Activated naive CD8-positive, alpha-beta T cell treated with anti-CD3 and anti-CD28 coated beads for 36 hours (primary cell): ENCODE data around the gene MINK1. TPM values are rescaled to one million over a fixed set of nuclear protein-coding genes. Genes with fewer than 3 reads are reported as not detected.

Source experiments
- DNase-seq: peaks from one replicate; pipeline ENCODE4 v3.0.0; 2021
- H3K27ac Mint-ChIP-seq: one replicate; pipeline ENCODE4 v1.8.0; 2022; ENCODE audit warnings: mild to moderate bottlenecking, moderate library complexity, mixed read lengths
- H3K27me3 Mint-ChIP-seq: one replicate; pipeline ENCODE4 v1.8.0; 2022; ENCODE audit warnings: mild to moderate bottlenecking, mixed read lengths
- H3K36me3 Mint-ChIP-seq: one replicate; pipeline ENCODE4 v1.8.0; 2021; ENCODE audit warnings: mild to moderate bottlenecking, mixed read lengths
- H3K4me1 Mint-ChIP-seq: one replicate; pipeline ENCODE4 v1.8.0; 2021; ENCODE audit warnings: mixed read lengths
- H3K4me3 Mint-ChIP-seq: one replicate; pipeline ENCODE4 v1.8.0; 2022; ENCODE audit warnings: mild to moderate bottlenecking, moderate library complexity, mixed read lengths
- H3K9me3 Mint-ChIP-seq: one replicate; pipeline ENCODE4 v1.8.0; 2022; ENCODE audit warnings: mixed read lengths
- total RNA-seq, 2 experiments: library from RNA; stranded (reverse); gene quantifications; one replicate each; pipeline ENCODE4 v1.2.3, GENCODE V29; 2021

MINK1 gene
- total RNA-seq, 2 experiments from 2014 or later, result 34.7 to 37.7 TPM

GRCh38 chr17:4893721-4894560 lies 60.8 kb downstream of the MINK1 start:
- no peak for DNase-seq
- Mint-ChIP-seq H3K27me3 (no peaks in the 10 kb centered on the region), H3K4me3 (no peak overlapping the region), H3K36me3 (peaks cover 5% of the 10 kb centered on the region), H3K4me1 (peaks cover 3% of the 10 kb centered on the region), H3K27ac (no peak overlapping the region), H3K9me3 (no peaks in the 10 kb centered on the region)

- H3K4me1 Mint-ChIP-seq, result peaks cover 9% of the 10 kb centered on the region
- no peaks in the 10 kb centered on the region for H3K27me3 Mint-ChIP-seq
- no peak overlapping the region for H3K27ac Mint-ChIP-seq
- DNase-seq, result no peak
- H3K9me3 Mint-ChIP-seq, result no peaks in the 10 kb centered on the region
- peaks cover 5% of the 10 kb centered on the region for H3K36me3 Mint-ChIP-seq
- no peak overlapping the region for H3K4me3 Mint-ChIP-seq
These were observed 62.0 kb downstream of the MINK1 start for GRCh38 chr17:4895121-4895520.

GRCh38 chr17:4895657-4896331 lies 62.7 kb downstream of the MINK1 start:
- DNase-seq, result no peak
- Mint-ChIP-seq H3K36me3 (peaks cover 4% of the 10 kb centered on the region), H3K4me1 (peaks cover 11% of the 10 kb centered on the region), H3K4me3 (no peak overlapping the region), H3K27ac (no peak overlapping the region), H3K9me3 (no peaks in the 10 kb centered on the region), H3K27me3 (no peaks in the 10 kb centered on the region)

GRCh38 chr17:4896332-4897197 lies 63.4 kb downstream of the MINK1 start:
- no peak for DNase-seq
- no peak overlapping the region for H3K4me3 Mint-ChIP-seq
- no peaks in the 10 kb centered on the region for H3K27me3 Mint-ChIP-seq
- H3K36me3 Mint-ChIP-seq, result peaks cover 12% of the 10 kb centered on the region
- H3K4me1 Mint-ChIP-seq, result peaks cover 12% of the 10 kb centered on the region
- H3K9me3 Mint-ChIP-seq, result no peaks in the 10 kb centered on the region
- H3K27ac Mint-ChIP-seq, result no peak overlapping the region

- Mint-ChIP-seq H3K4me1 (peaks cover 14% of the 10 kb centered on the region), H3K27me3 (no peaks in the 10 kb centered on the region), H3K9me3 (no peaks in the 10 kb centered on the region), H3K36me3 (peaks cover 12% of the 10 kb centered on the region), H3K27ac (no peak overlapping the region), H3K4me3 (no peak overlapping the region)
- no peak for DNase-seq
These were observed 64.1 kb downstream of the MINK1 start for GRCh38 chr17:4897198-4897687.

GRCh38 chr17:4897785-4898184 lies 64.6 kb downstream of the MINK1 start:
- H3K4me3 Mint-ChIP-seq, result no peak overlapping the region
- no peaks in the 10 kb centered on the region for H3K9me3 Mint-ChIP-seq
- no peaks in the 10 kb centered on the region for H3K27me3 Mint-ChIP-seq

GRCh38 chr17:4898351-4898750 lies 65.2 kb downstream of the MINK1 start:
- DNase-seq, result no peak
- H3K4me1 Mint-ChIP-seq, result peaks cover 25% of the 10 kb centered on the region
- H3K27ac Mint-ChIP-seq, result no peak overlapping the region
- H3K9me3 Mint-ChIP-seq, result no peaks in the 10 kb centered on the region
- H3K27me3 Mint-ChIP-seq, result no peaks in the 10 kb centered on the region
- H3K36me3 Mint-ChIP-seq, result peaks cover 12% of the 10 kb centered on the region
- peak overlapping the region; percentile 53 for H3K4me3 Mint-ChIP-seq

More at GRCh38 chr17:4897785-4898184, 64.6 kb downstream of the MINK1 start:
- H3K4me1 Mint-ChIP-seq, result peaks cover 19% of the 10 kb centered on the region
- DNase-seq, result no peak
- H3K36me3 Mint-ChIP-seq, result peaks cover 12% of the 10 kb centered on the region
- H3K27ac Mint-ChIP-seq, result no peak overlapping the region

- no peaks in the 10 kb centered on the region for H3K9me3 Mint-ChIP-seq
- H3K4me1 Mint-ChIP-seq, result peaks cover 29% of the 10 kb centered on the region
- H3K36me3 Mint-ChIP-seq, result peaks cover 12% of the 10 kb centered on the region
- DNase-seq, result peak; percentile 21
- peak overlapping the region; percentile 53 for H3K4me3 Mint-ChIP-seq
- H3K27me3 Mint-ChIP-seq, result no peaks in the 10 kb centered on the region
- no peak overlapping the region for H3K27ac Mint-ChIP-seq
These were observed 65.8 kb downstream of the MINK1 start for GRCh38 chr17:4898927-4899326.

- Mint-ChIP-seq H3K9me3 (no peaks in the 10 kb centered on the region), H3K27me3 (no peaks in the 10 kb centered on the region), H3K36me3 (peaks cover 12% of the 10 kb centered on the region), H3K4me1 (peaks cover 31% of the 10 kb centered on the region), H3K4me3 (peak within 1 kb of the TSS; percentile 87), H3K27ac (peak within 1 kb of the TSS; percentile 93)
- peak; percentile 97 for DNase-seq
These were observed 66.4 kb downstream of the MINK1 start, which contains the start of gene C17orf107 for GRCh38 chr17:4899341-4900230. Gene C17orf107, plus strand, starts transcription at chr17:4899536. Its CDS starts 227 bp downstream, at chr17:4899763.

GRCh38 chr17:4900231-4901107 lies 67.3 kb downstream of the MINK1 start:
- Mint-ChIP-seq H3K9me3 (no peaks in the 10 kb centered on the region), H3K36me3 (peaks cover 12% of the 10 kb centered on the region), H3K27ac (peak overlapping the region; percentile 93), H3K27me3 (no peaks in the 10 kb centered on the region), H3K4me3 (peak overlapping the region; percentile 87), H3K4me1 (peaks cover 33% of the 10 kb centered on the region)
- DNase-seq, result peak; percentile 58

GRCh38 chr17:4901108-4901647 lies 68.0 kb downstream of the MINK1 start:
- Mint-ChIP-seq H3K27me3 (no peaks in the 10 kb centered on the region), H3K4me3 (peak overlapping the region; percentile 87), H3K36me3 (peaks cover 10% of the 10 kb centered on the region), H3K27ac (peak overlapping the region; percentile 54), H3K9me3 (no peaks in the 10 kb centered on the region), H3K4me1 (peaks cover 33% of the 10 kb centered on the region)
- no peak for DNase-seq

- H3K4me1 Mint-ChIP-seq, result peaks cover 33% of the 10 kb centered on the region
- no peaks in the 10 kb centered on the region for H3K27me3 Mint-ChIP-seq
- no peak overlapping the region for H3K4me3 Mint-ChIP-seq
- H3K27ac Mint-ChIP-seq, result peak overlapping the region; percentile 52
- H3K9me3 Mint-ChIP-seq, result no peaks in the 10 kb centered on the region
- DNase-seq, result no peak
- H3K36me3 Mint-ChIP-seq, result peaks cover 10% of the 10 kb centered on the region
These were observed 68.7 kb downstream of the MINK1 start for GRCh38 chr17:4901648-4902344.
